K562 (cell line): Measurements from ENCODE around the gene FGF14. TPM values are rescaled to one million over a fixed set of nuclear protein-coding genes. Genes with fewer than 3 reads are reported as not detected.

Experiments
- ATAC-seq: fragments of 200-7000 bp; cut with Tn5 transposase; 3 replicates; pipeline ENCODE4 v1.9.1; 2020; ENCODE audit warnings: moderate library complexity
- BruUV-seq: library from RNA; stranded (reverse); fragments of 400-500 nt; replicated peaks from 2 replicates; lab custom pipeline; 2021; lab: Mats Ljungman, UMichigan
- CTCF ChIA-PET: fragments of 300-600 bp; formaldehyde crosslinking; extraction: SDS; loops from one replicate; lab custom pipeline; 2021; ENCODE audit warnings: low intra/inter-chr PET ratio; lab: Yijun Ruan, JAX
- POLR2A ChIA-PET: fragments of 300-600, 350-650 bp; sonication (Branson Sonifier 250); formaldehyde crosslinking; extraction: SDS; loops from one replicate; lab custom pipeline; 2021; ENCODE audit warnings: antibody characterized with exemption, inconsistent platforms; lab: Yijun Ruan, JAX
- DNase-seq, 4 experiments: peaks; one replicate each; pipeline versions ENCODE4 v3.0.0 to v3.0.0-alpha.2; 2011 to 2018; ENCODE audit warnings: low spot score in 3 of 4, mixed read lengths in 3 of 4; ENCODE audit errors: extremely low read depth in 1 of 4
- FAIRE-seq: peaks from 2 replicates; lab custom pipeline; 2011; peaks lifted over from hg19 to GRCh38; lab: Jason Lieb, UNC
- H2AFZ ChIP-seq: 2 replicates; pipeline ENCODE4 v1.6.0; 2011; ENCODE audit warnings: low read depth, low read length, control low read depth, inconsistent platforms
- H3K27ac ChIP-seq: fragments of 200-600 bp; 3 replicates; pipeline ENCODE4 v1.8.0; 2011; ENCODE audit warnings: low read depth, mild to moderate bottlenecking, control low read depth, inconsistent platforms, low read length, moderate library complexity, mixed read lengths; ENCODE audit errors: extremely low read depth
- H3K27me3 ChIP-seq, 2 experiments: fragments of 300-600 bp in 1 of 2; 2 replicates in 1 of 2; 3 replicates in 1 of 2; pipeline versions ENCODE4 v1.6.0 to v1.8.0; 2011; ENCODE audit warnings: inconsistent platforms in 2 of 2, low read length in 2 of 2, mild to moderate bottlenecking in 1 of 2, mixed read lengths in 1 of 2, moderate library complexity in 1 of 2; ENCODE audit not compliant: control insufficient read depth in 2 of 2, insufficient read depth in 2 of 2
- H3K36me3 ChIP-seq: fragments of 300-600 bp; 3 replicates; pipeline ENCODE4 v1.8.0; 2011; ENCODE audit warnings: mild to moderate bottlenecking, low read length, inconsistent platforms; ENCODE audit not compliant: control insufficient read depth, insufficient read depth
- H3K4me1 ChIP-seq, 2 experiments: fragments of 200-600 bp in 1 of 2; replicated peaks in 1 of 2; 2 replicates in 1 of 2; 3 replicates in 1 of 2; pipeline versions ENCODE4 v1.5.1 to v1.8.0; 2011; ENCODE audit warnings: inconsistent platforms in 2 of 2, low read length in 2 of 2, mild to moderate bottlenecking in 1 of 2, mixed read lengths in 1 of 2, moderate library complexity in 1 of 2; ENCODE audit not compliant: control insufficient read depth in 2 of 2, insufficient read depth in 2 of 2
- H3K4me2 ChIP-seq: 2 replicates; pipeline ENCODE4 v1.6.1; 2011; ENCODE audit warnings: low read length, control low read depth, inconsistent platforms, mixed read lengths; ENCODE audit not compliant: insufficient read depth
- H3K4me3 ChIP-seq: fragments of 200-600 bp; sonication (generic), shearing (Covaris generic); 2 replicates; pipeline ENCODE4 v1.5.1; 2016; ENCODE audit warnings: control low read depth, inconsistent platforms
- H3K79me2 ChIP-seq: fragments of 200-600 bp; 3 replicates; pipeline ENCODE4 v1.8.0; 2011; ENCODE audit warnings: low read length, inconsistent platforms; ENCODE audit not compliant: control insufficient read depth, insufficient read depth
- H3K9ac ChIP-seq, 2 experiments: 2 replicates each; pipeline versions ENCODE4 v1.6.0 to v1.6.1; 2011; ENCODE audit warnings: low read depth in 2 of 2, low read length in 2 of 2, control low read depth in 1 of 2, inconsistent platforms in 1 of 2, mild to moderate bottlenecking in 1 of 2, mixed read lengths in 1 of 2; ENCODE audit not compliant: insufficient read depth in 1 of 2
- H3K9me1 ChIP-seq: one replicate; pipeline ENCODE4 v1.6.0; 2011; ENCODE audit warnings: inconsistent platforms, mild to moderate bottlenecking, low read length, moderate library complexity; ENCODE audit not compliant: control insufficient read depth, insufficient read depth
- H3K9me3 ChIP-seq: replicated peaks from 2 replicates; pipeline ENCODE4 v1.5.1; 2011; ENCODE audit warnings: low read depth, low read length, inconsistent platforms; ENCODE audit not compliant: control insufficient read depth, insufficient read depth
- H4K20me1 ChIP-seq: replicated peaks from 2 replicates; pipeline ENCODE4 v1.6.1; 2011; ENCODE audit warnings: low read length, inconsistent platforms, mixed read lengths; ENCODE audit not compliant: control insufficient read depth, insufficient read depth
- BHLHE40 ChIP-seq: IDR thresholded peaks from 2 replicates; pipeline ENCODE4 v1.6.1; 2011; ENCODE audit warnings: low read length, improper control_type of control experiment
- HINFP ChIP-seq: fragments of 450-650 bp; conservative IDR thresholded peaks from 2 replicates; pipeline ENCODE4 v1.6.1; 2016; ENCODE audit warnings: missing genetic modification characterization, low read depth, mild to moderate bottlenecking, control low read depth, missing compliant biosample characterization
- IFI16 ChIP-seq: fragments of 250-450 bp; sonication (Bioruptor Pico); IDR thresholded peaks from 2 replicates; pipeline ENCODE4 v2.1.2; 2022; ENCODE audit warnings: mild to moderate bottlenecking, inconsistent platforms
- MAFF ChIP-seq: IDR thresholded peaks from 2 replicates; pipeline ENCODE4 v1.6.1; 2012; ENCODE audit warnings: low read length, improper control_type of control experiment
- NCOR1 ChIP-seq: fragments of 450-650 bp; IDR thresholded peaks from 2 replicates; pipeline ENCODE4 v1.6.1; 2016; ENCODE audit warnings: mild to moderate bottlenecking, moderate library complexity
- NKRF ChIP-seq: fragments of 450-650 bp; IDR thresholded peaks from 2 replicates; pipeline ENCODE4 v1.6.1; 2016; ENCODE audit warnings: borderline replicate concordance
- PKNOX1 ChIP-seq: fragments of 450-650 bp; IDR thresholded peaks from 2 replicates; pipeline ENCODE4 v1.6.1; 2016
- ZFPM2 ChIP-seq: fragments of 250-450 bp; sonication (Bioruptor Pico); IDR thresholded peaks from 2 replicates; pipeline ENCODE4 v1.5.1; 2022; ENCODE audit warnings: mild to moderate bottlenecking
- WGBS: fragments of 100-300 bp; shearing (Covaris generic); methylation state at CpG from one replicate; pipeline ENCODE4 v1.1.6; 2016; ENCODE audit warnings: low coverage, mixed read lengths; ENCODE audit not compliant: insufficient coverage; ENCODE audit errors: missing lambda C conversion rate; 5-methylcytosine and 5-hydroxymethylcytosine counted together
- in situ Hi-C: fragments of 300-500 bp; cut with MboI; formaldehyde crosslinking; loops from 4 replicates; pipeline ENCODE4 v1.15.0; 2018; ENCODE audit warnings: inconsistent platforms, mixed read lengths
- intact Hi-C: fragments of 100-400 bp; cut with micrococcal nuclease; formaldehyde crosslinking; loops from 2 replicates; pipeline ENCODE4 v1.14.2; 2022
- polyA plus RNA-seq, 8 experiments: library from polyadenylated mRNA; depleted of rRNA in 4 of 8; stranded (reverse) in 5 of 8; unstranded in 3 of 8; fragments of >200 nt; fragmentation: Nextera tagmentation in 2 of 8; fragmentation: Illumina TruSeq in 1 of 8; extraction: Ambion mirVana in 2 of 8; extraction: Trizol in 1 of 8; gene quantifications; 2 replicates each; pipeline versions ENCODE4 v1.2.1 to v1.2.3, GENCODE V29; 2011 to 2014; ENCODE audit warnings: inconsistent platforms in 1 of 8, missing spikeins in 1 of 8
- total RNA-seq, 7 experiments: library from RNA; depleted of rRNA in 6 of 7; stranded (reverse); fragments of >200 nt in 6 of 7; fragmentation: Illumina TruSeq in 2 of 7; extraction: Trizol in 2 of 7; gene quantifications; 2 replicates each; pipeline versions ENCODE4 v1.2.1 to v1.2.3, GENCODE V29; 2011 to 2021; ENCODE audit warnings: low replicate concordance in 1 of 7
- TF ChIP-seq, protein P1 (sequence below): fragments of 450-650 bp; IDR thresholded peaks from one replicate; pipeline ENCODE4 v1.6.1; 2018; ENCODE audit warnings: mild to moderate bottlenecking, moderate library complexity; ENCODE audit not compliant: partially characterized antibody
- TF ChIP-seq, protein P2 (sequence below): sonication (generic); formaldehyde crosslinking; IDR thresholded peaks from 2 replicates; pipeline ENCODE4 v1.8.0; 2022; ENCODE audit warnings: mild to moderate bottlenecking, missing genetic modification reagents
- TF ChIP-seq, protein P3 (sequence below): fragments of 250-450 bp; sonication (Bioruptor Pico); IDR thresholded peaks from 2 replicates; pipeline ENCODE4 v1.4.0; 2020; ENCODE audit warnings: mild to moderate bottlenecking, moderate library complexity, borderline replicate concordance

Gene FGF14
- total and polyA plus RNA-seq, 9 of the 15 experiments (the other 6 are each of a cell fraction or from before 2014, with no cell fraction given), result not detected

DNA sequence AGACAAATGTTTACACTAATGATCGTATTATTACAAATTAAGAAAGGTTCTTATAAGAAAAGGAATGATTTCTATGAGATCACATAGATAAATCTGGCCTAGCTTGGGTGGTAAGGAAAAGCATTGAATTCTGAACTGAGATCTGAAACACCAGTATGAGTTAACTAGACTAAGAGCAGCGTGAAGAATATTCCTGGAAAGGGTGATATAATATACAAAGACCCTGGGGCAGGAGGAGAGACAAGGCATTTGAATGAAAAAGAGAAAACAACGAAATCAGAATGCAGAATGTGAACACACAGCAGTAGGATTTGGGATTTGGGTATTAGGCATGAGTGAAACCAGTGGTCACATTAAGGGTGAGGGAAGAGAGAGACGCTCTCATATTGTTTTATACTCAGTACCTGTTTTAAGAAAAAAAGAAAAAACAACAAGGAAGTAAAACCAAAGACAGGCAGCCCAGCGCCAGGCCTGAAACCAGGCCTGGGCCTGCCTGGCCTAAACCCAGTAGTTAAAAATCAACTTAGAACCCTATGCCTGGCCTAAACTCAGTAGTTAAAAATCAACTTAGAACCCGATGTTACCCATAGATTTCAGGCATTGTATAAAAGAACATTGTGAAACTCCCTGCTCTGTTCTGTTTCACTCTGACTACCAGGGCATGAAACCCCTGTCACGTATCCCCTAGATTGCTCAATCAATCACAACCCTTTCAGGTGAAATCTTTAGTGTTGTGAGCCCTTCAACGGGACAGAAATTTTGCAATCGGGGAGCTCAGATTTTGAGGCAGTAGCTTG, 662.3 kb downstream of the FGF14 start:
- ChIA-PET CTCF (no interaction called here), POLR2A (no interaction called here)
- H4K20me1 ChIP-seq, result no peaks in the 10 kb centered on the region
- BruUV-seq, result no TSS peak
- no peak overlapping the region for H3K4me2 ChIP-seq
- H3K4me1 ChIP-seq, result no peaks in the 10 kb centered on the region
- H3K79me2 ChIP-seq, result no peaks in the 10 kb centered on the region
- H3K27ac ChIP-seq, result no peak overlapping the region
- no peaks in the 10 kb centered on the region for H3K36me3 ChIP-seq
- no peak overlapping the region for H2AFZ ChIP-seq
- in situ Hi-C loops (no loop called here), intact Hi-C loops (no loop called here)
- FAIRE-seq, result no peak
- 0% methylated on average over 6 of the region's 9 CpGs for WGBS
- no peak overlapping the region for H3K4me3 ChIP-seq
- DNase-seq, result no peak
- H3K9ac ChIP-seq, result no peak overlapping the region
- no peaks in the 10 kb centered on the region for H3K9me1 ChIP-seq
- no peaks in the 10 kb centered on the region for H3K9me3 ChIP-seq
- ATAC-seq, result no peak
- H3K27me3 ChIP-seq, result no peaks in the 10 kb centered on the region
- TF ChIP-seq, protein P1, sequence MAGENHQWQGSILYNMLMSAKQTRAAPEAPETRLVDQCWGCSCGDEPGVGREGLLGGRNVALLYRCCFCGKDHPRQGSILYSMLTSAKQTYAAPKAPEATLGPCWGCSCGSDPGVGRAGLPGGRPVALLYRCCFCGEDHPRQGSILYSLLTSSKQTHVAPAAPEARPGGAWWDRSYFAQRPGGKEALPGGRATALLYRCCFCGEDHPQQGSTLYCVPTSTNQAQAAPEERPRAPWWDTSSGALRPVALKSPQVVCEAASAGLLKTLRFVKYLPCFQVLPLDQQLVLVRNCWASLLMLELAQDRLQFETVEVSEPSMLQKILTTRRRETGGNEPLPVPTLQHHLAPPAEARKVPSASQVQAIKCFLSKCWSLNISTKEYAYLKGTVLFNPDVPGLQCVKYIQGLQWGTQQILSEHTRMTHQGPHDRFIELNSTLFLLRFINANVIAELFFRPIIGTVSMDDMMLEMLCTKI, result no peak
- TF ChIP-seq, protein P2, sequence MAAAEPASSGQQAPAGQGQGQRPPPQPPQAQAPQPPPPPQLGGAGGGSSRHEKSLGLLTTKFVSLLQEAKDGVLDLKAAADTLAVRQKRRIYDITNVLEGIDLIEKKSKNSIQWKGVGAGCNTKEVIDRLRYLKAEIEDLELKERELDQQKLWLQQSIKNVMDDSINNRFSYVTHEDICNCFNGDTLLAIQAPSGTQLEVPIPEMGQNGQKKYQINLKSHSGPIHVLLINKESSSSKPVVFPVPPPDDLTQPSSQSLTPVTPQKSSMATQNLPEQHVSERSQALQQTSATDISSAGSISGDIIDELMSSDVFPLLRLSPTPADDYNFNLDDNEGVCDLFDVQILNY (CRISPR knock-in tag), result no peak
- TF ChIP-seq HINFP (no peak), MAFF (no peak), NCOR1 (no peak), NKRF (no peak), ZFPM2 (CRISPR knock-in tag) (no peak), IFI16 (CRISPR knock-in tag) (no peak), BHLHE40 (no peak), PKNOX1 (no peak)
- TF ChIP-seq, protein P3, sequence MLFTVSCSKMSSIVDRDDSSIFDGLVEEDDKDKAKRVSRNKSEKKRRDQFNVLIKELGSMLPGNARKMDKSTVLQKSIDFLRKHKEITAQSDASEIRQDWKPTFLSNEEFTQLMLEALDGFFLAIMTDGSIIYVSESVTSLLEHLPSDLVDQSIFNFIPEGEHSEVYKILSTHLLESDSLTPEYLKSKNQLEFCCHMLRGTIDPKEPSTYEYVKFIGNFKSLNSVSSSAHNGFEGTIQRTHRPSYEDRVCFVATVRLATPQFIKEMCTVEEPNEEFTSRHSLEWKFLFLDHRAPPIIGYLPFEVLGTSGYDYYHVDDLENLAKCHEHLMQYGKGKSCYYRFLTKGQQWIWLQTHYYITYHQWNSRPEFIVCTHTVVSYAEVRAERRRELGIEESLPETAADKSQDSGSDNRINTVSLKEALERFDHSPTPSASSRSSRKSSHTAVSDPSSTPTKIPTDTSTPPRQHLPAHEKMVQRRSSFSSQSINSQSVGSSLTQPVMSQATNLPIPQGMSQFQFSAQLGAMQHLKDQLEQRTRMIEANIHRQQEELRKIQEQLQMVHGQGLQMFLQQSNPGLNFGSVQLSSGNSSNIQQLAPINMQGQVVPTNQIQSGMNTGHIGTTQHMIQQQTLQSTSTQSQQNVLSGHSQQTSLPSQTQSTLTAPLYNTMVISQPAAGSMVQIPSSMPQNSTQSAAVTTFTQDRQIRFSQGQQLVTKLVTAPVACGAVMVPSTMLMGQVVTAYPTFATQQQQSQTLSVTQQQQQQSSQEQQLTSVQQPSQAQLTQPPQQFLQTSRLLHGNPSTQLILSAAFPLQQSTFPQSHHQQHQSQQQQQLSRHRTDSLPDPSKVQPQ, result no peak
